AG20443 (cell line): ENCODE data around the gene TCF4.

ENCODE experiments used
- DNase-seq: peaks from one replicate; pipeline ENCODE4 v3.0.0; 2012; ENCODE audit warnings: low spot score, mixed read lengths

TCF4 gene

GRCh38 chr18:55407191-55407590, 180.8 kb downstream of the TCF4 start:
- DNase-seq, result no peak

GRCh38 chr18:55406451-55406991, 181.5 kb downstream of the TCF4 start:
- no peak for DNase-seq

GRCh38 chr18:55405893-55406406, 182.0 kb downstream of the TCF4 start:
- DNase-seq, result peak; percentile 76

- no peak for DNase-seq
These were observed 182.5 kb downstream of the TCF4 start for GRCh38 chr18:55405475-55405874.

- no peak for DNase-seq
These were observed 183.0 kb downstream of the TCF4 start for GRCh38 chr18:55404832-55405465.

GRCh38 chr18:55404136-55404830, 183.7 kb downstream of the TCF4 start:
- DNase-seq, result no peak

- DNase-seq, result no peak
These were observed 184.5 kb downstream of the TCF4 start for GRCh38 chr18:55403421-55403949.

- DNase-seq, result no peak
These were observed 185.1 kb downstream of the TCF4 start for GRCh38 chr18:55402731-55403405.

- DNase-seq, result peak; percentile 67
These were observed 186.3 kb downstream of the TCF4 start for GRCh38 chr18:55401638-55402191.

- no peak for DNase-seq
These were observed 187.1 kb downstream of the TCF4 start for GRCh38 chr18:55400590-55401541.

- no peak for DNase-seq
These were observed 187.9 kb downstream of the TCF4 start for GRCh38 chr18:55400081-55400480.

GRCh38 chr18:55398858-55399257, 189.1 kb downstream of the TCF4 start:
- no peak for DNase-seq

- no peak for DNase-seq
These were observed 191.0 kb downstream of the TCF4 start for GRCh38 chr18:55396979-55397378.

GRCh38 chr18:55396267-55396905, 191.6 kb downstream of the TCF4 start:
- no peak for DNase-seq

- no peak for DNase-seq
These were observed 192.2 kb downstream of the TCF4 start for GRCh38 chr18:55395799-55396198.

GRCh38 chr18:55390898-55391297, 197.1 kb downstream of the TCF4 start:
- DNase-seq, result no peak

- DNase-seq, result no peak
These were observed 200.6 kb downstream of the TCF4 start for GRCh38 chr18:55387139-55387984.

- DNase-seq, result no peak
These were observed 201.4 kb downstream of the TCF4 start for GRCh38 chr18:55386545-55386944.

- no peak for DNase-seq
These were observed 202.2 kb downstream of the TCF4 start for GRCh38 chr18:55385770-55386169.
